ENCODE data around the gene DUOXA1.
A peak's percentile ranks its signal among the peaks of the same experiment; 100 is the strongest.
"Not testable (repeated sequence)": the region's sequence is repeated elsewhere in the genome, so short reads cannot be mapped to it uniquely, and the experiment has no call there.

Gene DUOXA1

DNA sequence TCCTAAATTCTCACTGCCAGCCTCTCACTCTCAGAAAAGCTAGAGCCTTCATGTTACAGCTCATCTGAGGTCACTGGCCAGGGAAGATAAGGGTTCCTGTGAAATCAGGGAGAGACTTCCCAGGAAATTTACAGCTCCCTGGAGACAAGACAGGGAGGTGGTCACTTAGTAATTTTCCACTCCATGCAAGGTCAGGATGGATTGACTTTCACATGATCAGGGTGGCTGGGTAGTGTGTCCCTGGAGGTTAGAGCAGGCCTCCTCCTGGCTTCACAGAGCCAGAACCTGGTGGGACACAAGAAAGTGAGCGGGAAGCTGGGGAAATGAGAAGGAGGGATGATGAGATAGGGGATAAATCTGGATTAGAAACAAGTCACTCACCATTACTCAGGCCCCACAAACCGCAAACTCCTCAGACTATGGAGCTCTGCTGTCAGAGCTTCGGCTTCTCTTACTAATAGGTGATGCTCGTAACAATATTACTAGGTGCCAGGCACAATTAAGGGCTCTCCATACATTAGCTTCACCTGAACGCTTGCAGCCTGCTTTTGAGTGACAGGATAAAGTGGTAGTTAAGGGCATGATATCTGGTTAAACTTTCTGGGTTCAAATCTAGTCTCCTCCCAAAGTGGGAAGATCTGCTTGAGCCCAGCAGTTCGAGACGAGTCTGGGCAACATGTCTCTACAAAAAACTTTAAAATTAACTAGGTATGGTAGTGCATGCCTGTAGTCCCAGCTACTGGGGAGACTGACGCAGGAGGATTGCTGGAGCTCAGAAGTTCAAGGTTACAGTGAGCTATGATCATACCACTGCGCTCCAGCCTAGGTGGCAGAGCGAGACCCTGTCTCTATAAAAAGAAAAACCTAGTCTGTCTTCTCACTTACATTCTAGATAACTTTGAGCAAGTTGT is 40.6 kb downstream of the DUOXA1 start:
- no peak for DNase-seq

DNA sequence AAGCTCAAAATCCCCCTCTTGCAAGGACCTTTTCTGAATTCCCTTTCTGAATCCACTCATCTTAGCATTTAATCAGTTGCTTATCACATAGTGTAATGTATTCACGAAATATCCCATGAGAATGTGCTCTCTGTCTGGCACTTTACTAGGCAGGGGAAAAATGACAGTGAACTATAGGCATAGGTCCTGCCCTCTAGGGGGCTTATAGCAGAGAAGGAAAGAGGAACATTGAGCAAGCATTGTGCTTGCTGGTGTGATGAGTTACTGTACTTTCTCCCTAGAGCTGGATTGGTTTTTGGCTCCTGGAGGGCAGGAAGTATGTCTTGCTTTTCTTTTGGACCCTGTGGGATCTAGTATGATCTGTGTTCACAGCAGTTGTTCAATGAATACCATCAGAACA is 42.2 kb downstream of the DUOXA1 start:
- DNase-seq: no peak

DNA sequence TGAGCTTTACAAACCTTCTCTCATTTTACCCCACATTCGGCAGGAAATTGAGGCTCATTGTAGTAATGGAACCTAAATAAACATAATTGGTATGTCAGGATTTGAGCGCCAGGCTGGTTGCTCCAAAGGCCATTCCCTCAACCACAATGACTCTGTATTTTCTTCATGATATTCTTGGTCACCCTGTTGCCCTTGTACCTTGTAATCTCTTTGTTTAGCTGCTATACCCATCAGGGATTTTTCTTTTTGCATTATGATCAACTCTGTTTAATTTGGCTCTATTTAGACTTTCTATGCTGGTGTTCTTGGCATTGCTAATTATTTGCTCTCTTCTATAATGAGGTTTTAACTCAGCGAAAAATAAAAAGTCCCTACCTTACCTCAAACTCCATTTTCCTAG is 45.5 kb downstream of the DUOXA1 start:
- no peak for DNase-seq

- DNase-seq: no peak
Measured at GRCh38 chr15:45083223-45083622, 46.5 kb downstream of the DUOXA1 start.

DNA sequence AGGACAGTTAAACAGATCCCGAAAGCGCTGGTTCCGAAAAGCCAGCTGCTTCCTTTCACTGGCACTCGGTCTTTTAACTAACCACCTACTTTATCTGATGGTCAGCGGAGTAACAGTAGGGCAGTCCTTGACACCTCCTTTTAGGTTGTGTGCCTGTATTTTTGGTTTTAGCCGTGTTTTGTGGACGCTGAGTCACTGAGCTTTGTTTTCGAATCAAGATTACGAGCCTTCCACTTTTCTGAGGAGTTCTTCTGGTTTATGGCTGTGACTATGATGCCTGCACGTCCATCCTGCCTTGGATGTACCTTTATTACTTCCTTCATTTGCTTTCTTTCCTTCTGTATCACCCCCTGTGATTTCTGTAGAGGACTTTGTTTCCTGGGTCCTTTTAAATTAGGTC is 47.3 kb downstream of the DUOXA1 start:
- DNase-seq: not testable (repeated sequence)

DNA sequence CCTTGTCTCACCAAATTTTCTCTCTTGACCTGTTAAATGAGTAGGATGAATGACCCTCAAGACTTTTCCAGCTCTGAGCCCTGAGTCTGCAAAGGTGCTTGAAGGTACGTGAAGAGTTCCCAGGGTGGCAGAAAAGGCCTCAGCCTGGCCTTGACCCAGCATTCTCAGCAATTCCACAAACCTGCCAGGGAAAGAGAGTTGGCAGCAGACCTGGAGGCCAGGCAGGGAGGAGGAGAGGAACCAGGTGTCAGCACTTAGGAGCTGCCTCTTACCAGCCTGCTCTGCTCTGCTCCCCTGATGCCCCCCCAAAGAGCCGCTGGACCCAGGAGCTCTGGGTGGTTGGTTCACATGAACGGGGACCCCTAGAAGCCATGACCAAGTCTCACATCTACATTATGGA is 49.1 kb downstream of the DUOXA1 start:
- DNase-seq: not testable (repeated sequence)

DNA sequence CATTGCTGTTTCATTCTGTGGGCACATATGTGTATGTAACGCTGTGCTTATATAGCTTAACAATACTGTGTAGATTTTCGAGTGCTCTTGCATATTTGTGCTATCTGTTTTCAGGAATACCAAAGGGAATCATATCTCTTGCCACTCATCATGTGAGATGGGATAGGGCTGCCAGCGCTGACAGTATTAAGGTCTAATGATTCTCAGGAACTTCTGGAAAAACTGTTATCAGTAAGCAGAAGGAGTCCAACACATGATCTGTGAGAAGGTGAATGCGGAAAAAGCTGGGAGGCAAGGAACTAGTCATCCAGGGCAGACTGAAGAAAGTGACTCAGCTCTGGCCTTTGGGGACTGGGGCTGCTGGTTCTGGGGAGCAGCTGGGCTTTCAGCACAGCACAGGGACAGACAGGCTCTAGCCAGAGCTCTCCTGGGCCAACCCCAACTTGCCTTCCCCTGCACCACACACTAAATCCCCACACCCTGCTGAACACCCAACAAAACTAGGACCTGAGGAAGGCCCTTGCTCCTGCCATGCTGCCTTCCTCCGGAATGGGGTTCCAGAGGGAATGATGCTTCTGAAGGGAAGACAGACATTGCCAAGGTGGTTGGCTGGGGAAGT is 49.9 kb downstream of the DUOXA1 start:
- DNase-seq: not testable (repeated sequence)

DNA sequence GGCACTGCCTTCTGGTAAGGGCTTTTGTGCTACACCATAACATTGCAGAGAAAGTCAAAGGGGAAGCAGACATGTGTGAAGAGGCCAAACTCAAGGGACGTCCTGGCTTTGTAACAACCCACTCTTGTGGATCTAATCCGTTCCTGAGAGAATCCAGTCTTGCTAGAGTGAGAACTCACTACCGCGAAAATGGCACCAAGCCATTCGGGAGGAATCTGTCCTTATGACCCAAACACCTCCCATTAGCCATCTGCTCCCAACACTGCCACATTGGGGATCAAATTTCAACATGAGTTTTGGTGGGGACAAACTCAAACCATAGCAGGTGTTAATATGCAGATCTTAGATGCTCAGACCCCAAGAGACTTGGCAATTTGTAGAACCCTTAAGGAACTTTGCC is 50.5 kb downstream of the DUOXA1 start:
- DNase-seq: not testable (repeated sequence)

DNA sequence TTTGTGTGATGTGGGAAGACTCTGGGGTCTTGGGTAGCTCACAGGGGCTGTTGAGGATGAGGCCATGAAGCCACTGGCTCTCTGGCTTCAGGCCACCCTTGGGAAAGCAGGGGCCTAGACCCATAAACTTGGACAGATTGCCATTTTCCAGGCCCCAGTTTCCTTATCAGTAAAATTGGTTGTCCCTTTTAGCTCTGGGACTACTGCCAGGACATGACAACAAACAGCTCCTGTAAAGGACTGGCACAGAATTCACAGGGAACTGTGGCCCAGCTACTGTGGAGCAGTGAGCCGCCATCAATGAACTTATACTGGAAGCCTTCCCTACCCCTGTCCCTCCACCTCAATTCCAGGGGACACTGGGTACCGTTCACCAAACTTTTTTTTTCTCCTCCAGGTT is 52.3 kb downstream of the DUOXA1 start:
- not testable (repeated sequence) for DNase-seq

GRCh38 chr15:45075440-45076320 is 54.0 kb downstream of the DUOXA1 start:
- DNase-seq: not testable (repeated sequence)

- not testable (repeated sequence) for DNase-seq
Measured at GRCh38 chr15:45073602-45074001, 56.1 kb downstream of the DUOXA1 start.

- DNase-seq: peak in 1 of 2 donors; percentile 19
Measured at GRCh38 chr15:45069942-45070360, 59.7 kb downstream of the DUOXA1 start.

Measured in inflammatory macrophage (primary cell).